B cell (primary cell): Measurements from ENCODE around the gene NTM. TPM values are rescaled to one million over a fixed set of nuclear protein-coding genes. Genes with fewer than 3 reads are reported as not detected.

Source experiments
- ATAC-seq: fragments of 200-7000 bp; cut with Tn5 transposase; one replicate; pipeline ENCODE4 v1.10.0; 2021; ENCODE audit warnings: low read depth, mild to moderate bottlenecking, moderate number of reproducible peaks, moderate library complexity
- CTCF ChIA-PET: fragments of 350-600 bp; sonication (Branson Sonifier 250); formaldehyde crosslinking; loops from one replicate; lab custom pipeline; 2021; ENCODE audit warnings: antibody characterized with exemption, inconsistent platforms; lab: Charles Lee
- POLR2A ChIA-PET: fragments of 350-600 bp; sonication (Branson Sonifier 250); formaldehyde crosslinking; loops from one replicate; lab custom pipeline; 2021; ENCODE audit warnings: antibody characterized with exemption; lab: Charles Lee
- DNase-seq: peaks from one replicate; pipeline ENCODE4 v3.0.0; 2013
- H2AFZ ChIP-seq: 2 replicates; pipeline ENCODE4 v1.6.1; 2012; ENCODE audit warnings: mild to moderate bottlenecking, low read depth, low read length; ENCODE audit not compliant: insufficient read depth, poor library complexity, severe bottlenecking
- H3K27ac ChIP-seq, 2 donors: 1 replicate in 1 of 2; 2 replicates in 1 of 2; pipeline ENCODE4 v1.5.1; 2012 to 2013; ENCODE audit warnings: low read length in 2 of 2, mild to moderate bottlenecking in 2 of 2, moderate library complexity in 1 of 2
- H3K27me3 ChIP-seq, 4 experiments: fragments of 200-600 bp in 1 of 4; sonication (generic) in 1 of 4; replicated peaks in 1 of 4; 1 replicate in 2 of 4; 2 replicates in 2 of 4; pipeline versions ENCODE4 v1.6.1 to v1.7.0; 2013 to 2016; ENCODE audit warnings: low read length in 3 of 4, mild to moderate bottlenecking in 2 of 4, mixed read lengths in 1 of 4, moderate library complexity in 1 of 4; ENCODE audit not compliant: insufficient read depth in 4 of 4, control insufficient read depth in 3 of 4; ENCODE audit errors: control extremely low read depth in 1 of 4
- H3K36me3 ChIP-seq, 2 experiments: replicated peaks in 1 of 2; 1 replicate in 1 of 2; 2 replicates in 1 of 2; pipeline versions ENCODE4 v1.6.1 to v1.7.1; 2013; ENCODE audit warnings: low read length in 1 of 2; ENCODE audit not compliant: insufficient read depth in 2 of 2, control insufficient read depth in 1 of 2; ENCODE audit errors: control extremely low read depth in 1 of 2, extremely low read depth in 1 of 2
- H3K4me1 ChIP-seq, 2 donors: fragments of 200-600 bp in 1 of 2; sonication (generic) in 1 of 2; 1 replicate in 1 of 2; 2 replicates in 1 of 2; pipeline versions ENCODE4 v1.5.1 to v1.6.1; 2013 to 2017; ENCODE audit warnings: low read length in 2 of 2; ENCODE audit not compliant: control insufficient read depth in 2 of 2, insufficient read depth in 2 of 2
- H3K4me2 ChIP-seq: replicated peaks from 2 replicates; pipeline ENCODE3; 2012; ENCODE audit warnings: mild to moderate bottlenecking, low read depth, low read length; ENCODE audit not compliant: poor library complexity, severe bottlenecking
- H3K4me3 ChIP-seq, 5 experiments: fragments of 200-600 bp in 1 of 5; sonication (generic) in 1 of 5; 1 replicate in 3 of 5; 2 replicates in 2 of 5; pipeline versions ENCODE4 v1.5.1 to v1.7.0; 2011 to 2016; ENCODE audit warnings: low read length in 4 of 5, mild to moderate bottlenecking in 4 of 5, low read depth in 2 of 5, control low read depth in 1 of 5, moderate library complexity in 1 of 5; ENCODE audit not compliant: insufficient read depth in 1 of 5; ENCODE audit errors: control extremely low read depth in 1 of 5, extremely low read depth in 1 of 5
- H3K79me2 ChIP-seq: fragments of 200-600 bp; sonication (generic); one replicate; pipeline ENCODE4 v1.6.0; 2016; ENCODE audit warnings: low read length; ENCODE audit not compliant: control insufficient read depth, insufficient read depth
- H3K9ac ChIP-seq: fragments of 200-600 bp; sonication (generic); 2 replicates; pipeline ENCODE4 v1.6.1; 2017; ENCODE audit warnings: mild to moderate bottlenecking, low read length, moderate library complexity
- H3K9me3 ChIP-seq, 3 donors: one replicate each; pipeline versions ENCODE4 v1.6.1 to v1.7.1; 2013; ENCODE audit warnings: low read length in 2 of 3; ENCODE audit not compliant: control insufficient read depth in 2 of 3, insufficient read depth in 1 of 3; ENCODE audit errors: control extremely low read depth in 1 of 3
- H4K20me1 ChIP-seq: 2 replicates; pipeline ENCODE4 v1.6.0; 2012; ENCODE audit warnings: mild to moderate bottlenecking, low read length; ENCODE audit not compliant: insufficient read depth, control insufficient read depth, poor library complexity, severe bottlenecking
- H3K27ac Mint-ChIP-seq: one replicate; pipeline ENCODE4 v1.8.0; 2021; ENCODE audit warnings: mixed read lengths
- H3K27me3 Mint-ChIP-seq: one replicate; pipeline ENCODE4 v1.8.0; 2021; ENCODE audit warnings: mixed read lengths
- H3K4me1 Mint-ChIP-seq: one replicate; pipeline ENCODE4 v1.8.0; 2021; ENCODE audit warnings: mixed read lengths
- H3K4me3 Mint-ChIP-seq: one replicate; pipeline ENCODE4 v1.8.0; 2021; ENCODE audit warnings: mixed read lengths
- H3K9me3 Mint-ChIP-seq: one replicate; pipeline ENCODE4 v1.8.0; 2022; ENCODE audit warnings: mixed read lengths; ENCODE audit not compliant: insufficient read depth
- CTCF ChIP-seq: fragments of 200-600 bp; IDR thresholded peaks from one replicate; pipeline ENCODE4 v1.8.0; 2022; ENCODE audit warnings: antibody characterized with exemption, mild to moderate bottlenecking
- EZH2 ChIP-seq: IDR thresholded peaks from 2 replicates; pipeline ENCODE4 v1.6.1; 2012; ENCODE audit warnings: borderline replicate concordance, low read depth, mild to moderate bottlenecking, moderate library complexity, low read length; ENCODE audit not compliant: insufficient read depth, poor library complexity, severe bottlenecking
- WGBS: methylation state at CpG from one replicate; pipeline ENCODE4 v1.1.5; 2013; ENCODE audit warnings: missing lambda C conversion rate; ENCODE audit not compliant: insufficient coverage; 5-methylcytosine and 5-hydroxymethylcytosine counted together
- intact Hi-C: fragments of 100-400 bp; cut with micrococcal nuclease; formaldehyde crosslinking; loops from one replicate; pipeline ENCODE4 v1.10.0; 2022
- polyA plus RNA-seq: library from polyadenylated mRNA; depleted of rRNA; stranded (reverse); fragments of >200 nt; gene quantifications from 2 replicates; pipeline ENCODE4 v1.2.3, GENCODE V29; 2012
- total RNA-seq, 2 donors: library from RNA; stranded (reverse); fragments of 120-200 nt in 1 of 2; gene quantifications; 1 replicate in 1 of 2; 2 replicates in 1 of 2; pipeline versions ENCODE4 v1.2.3 to v1.2.4, GENCODE V29; 2013 to 2022

The NTM gene
- total and polyA plus RNA-seq, 2 donors (not counting 1 experiment from before 2014, with no cell fraction given) = not detected

GRCh38 chr11:131664816-131665215, 294.4 kb downstream of the NTM start:
- Histone ChIP-seq H3K27ac (no peak overlapping the region), H3K9me3 (peaks cover 0 to 7% (median 0%) of the 10 kb centered on the region in 3 donors), H3K4me2 (no peak overlapping the region), H4K20me1 (no peaks in the 10 kb centered on the region), H3K4me1 (no peaks in the 10 kb centered on the region), H2AFZ (no peak overlapping the region), H3K36me3 (no peaks in the 10 kb centered on the region), H3K27me3 (no peaks in the 10 kb centered on the region), H3K9ac (no peak overlapping the region), H3K4me3 (no peak overlapping the region), H3K79me2 (no peaks in the 10 kb centered on the region)
- H3K4me3 Mint-ChIP-seq = no peak overlapping the region
- intact Hi-C loops = no loop called here
- WGBS = 92% methylated on average over 9 of the region's 11 CpGs
- ChIA-PET CTCF (no interaction called here), POLR2A (no interaction called here)
- H3K9me3 Mint-ChIP-seq = no peaks in the 10 kb centered on the region
- H3K27ac Mint-ChIP-seq = no peak overlapping the region
- no peak for TF ChIP-seq CTCF
- TF ChIP-seq EZH2 = no peak
- peaks cover 9% of the 10 kb centered on the region for H3K27me3 Mint-ChIP-seq
- DNase-seq (no peak), ATAC-seq (no peak)
- H3K4me1 Mint-ChIP-seq = peaks cover 4% of the 10 kb centered on the region

DNA sequence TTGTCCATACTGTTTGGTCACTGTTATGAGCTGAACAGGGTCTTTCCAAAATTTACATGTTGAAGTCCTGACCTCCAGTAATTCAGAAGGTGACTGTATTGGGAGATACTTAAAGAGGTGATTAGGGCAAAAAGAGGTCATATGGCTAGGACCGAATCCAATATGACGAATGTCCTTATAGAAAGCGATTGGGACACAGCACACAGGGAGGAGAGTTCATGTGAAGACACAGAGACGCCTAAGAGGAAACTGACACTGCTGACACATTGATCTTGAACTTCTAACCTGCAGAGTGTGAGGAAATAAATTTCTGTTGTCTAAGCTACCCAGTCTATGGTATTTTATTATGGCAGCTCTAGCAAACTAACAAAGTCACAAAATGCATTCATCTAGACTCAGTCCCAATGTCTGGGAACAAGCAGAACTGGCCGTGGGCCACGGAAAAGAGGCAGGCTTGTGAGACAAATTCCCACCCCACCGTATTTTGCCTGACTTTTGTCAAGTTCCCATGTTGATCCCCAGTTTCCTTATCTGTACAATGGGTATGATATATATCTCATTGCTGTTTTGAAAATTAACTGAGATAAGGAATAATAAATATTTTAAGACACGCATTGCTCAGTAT, 295.0 kb downstream of the NTM start:
- ATAC-seq = no peak
- no peak for TF ChIP-seq CTCF
- no peak for TF ChIP-seq EZH2
- POLR2A ChIA-PET = no interaction called here
- H3K27ac Mint-ChIP-seq = no peak overlapping the region
- intact Hi-C loops = no loop called here
- Histone ChIP-seq H3K4me2 (no peak overlapping the region), H3K4me3 (no peak overlapping the region), H3K27ac (no peak overlapping the region), H3K9me3 (peaks cover 0 to 5% (median 0%) of the 10 kb centered on the region in 3 donors), H3K27me3 (no peaks in the 10 kb centered on the region), H4K20me1 (no peaks in the 10 kb centered on the region), H3K36me3 (no peaks in the 10 kb centered on the region), H3K9ac (no peak overlapping the region), H3K79me2 (no peaks in the 10 kb centered on the region), H2AFZ (no peak overlapping the region), H3K4me1 (no peaks in the 10 kb centered on the region)
- 75% methylated on average over 4 of the region's 8 CpGs for WGBS
- peaks cover 8% of the 10 kb centered on the region for H3K27me3 Mint-ChIP-seq
- no peak overlapping the region for H3K4me3 Mint-ChIP-seq
- CTCF ChIA-PET = no interaction called here
- no peaks in the 10 kb centered on the region for H3K9me3 Mint-ChIP-seq
- DNase-seq = no peak
- H3K4me1 Mint-ChIP-seq = peaks cover 4% of the 10 kb centered on the region
